HG03571 (cell line): ENCODE results near the gene TALDO1.
A peak's percentile ranks its signal among the peaks of the same experiment; 100 is the strongest.

ENCODE experiments used
- ATAC-seq: cut with Tn5 transposase; IDR thresholded peaks from one replicate; pipeline ENCODE4 v1.9.1; 2021; ENCODE audit not compliant: unreplicated experiment

Gene TALDO1

GRCh38 chr11:798093-798713 lies 50.9 kb downstream of the TALDO1 start, which contains the start of gene SLC25A22:
Gene SLC25A22 (minus strand): TSS chr11:798281. CDS start chr11:795006, 3,275 bp downstream.
- ATAC-seq, result peak; percentile 43

GRCh38 chr11:799641-800316 lies 52.5 kb downstream of the TALDO1 start:
- ATAC-seq, result no peak

GRCh38 chr11:800473-800872 lies 53.2 kb downstream of the TALDO1 start:
- ATAC-seq, result no peak

GRCh38 chr11:801097-801780 lies 54.0 kb downstream of the TALDO1 start:
- no peak for ATAC-seq

GRCh38 chr11:802018-802617 lies 54.9 kb downstream of the TALDO1 start:
- no peak for ATAC-seq

GRCh38 chr11:802693-803466 lies 55.6 kb downstream of the TALDO1 start:
- no peak for ATAC-seq

GRCh38 chr11:803467-803742 lies 56.1 kb downstream of the TALDO1 start:
- ATAC-seq, result no peak

GRCh38 chr11:803770-804598 lies 56.7 kb downstream of the TALDO1 start:
- ATAC-seq, result no peak

- ATAC-seq, result no peak
Observed at GRCh38 chr11:804599-804964, 57.3 kb downstream of the TALDO1 start.

GRCh38 chr11:808427-809286 lies 61.4 kb downstream of the TALDO1 start:
- peak; percentile 2 for ATAC-seq

- ATAC-seq, result peak; percentile 67
Observed at GRCh38 chr11:809287-810039, 62.2 kb downstream of the TALDO1 start, which contains the start of gene RPLP2. Gene RPLP2 (plus strand): TSS chr11:809967. CDS start chr11:810235, 268 bp downstream.

- no peak for ATAC-seq
Observed at GRCh38 chr11:810040-810567, 62.8 kb downstream of the TALDO1 start.

- ATAC-seq, result no peak
Observed at GRCh38 chr11:811446-812245, 64.4 kb downstream of the TALDO1 start.

GRCh38 chr11:812390-812789 lies 65.1 kb downstream of the TALDO1 start:
- no peak for ATAC-seq

GRCh38 chr11:813072-813455 lies 65.8 kb downstream of the TALDO1 start:
- ATAC-seq, result no peak

GRCh38 chr11:813456-814096 lies 66.3 kb downstream of the TALDO1 start:
- ATAC-seq, result no peak
